HL-60 (cell line): ENCODE results near the gene GPR17.

ENCODE experiments used
- DNase-seq, 2 experiments: peaks; one replicate each; pipeline ENCODE4 v3.0.0-alpha.2; 2010 to 2020; ENCODE audit warnings: low read depth in 1 of 2, low spot score in 1 of 2
- H3K27ac ChIP-seq: fragments of 250-450 bp; sonication (Bioruptor Pico); replicated peaks from 2 replicates; pipeline ENCODE4 v1.5.1; 2020; ENCODE audit warnings: mild to moderate bottlenecking, moderate library complexity
- H3K27me3 ChIP-seq: fragments of 250-450 bp; sonication (Bioruptor Pico); 2 replicates; pipeline ENCODE4 v1.5.1; 2021; ENCODE audit warnings: mild to moderate bottlenecking, moderate library complexity; ENCODE audit not compliant: insufficient read depth, poor library complexity, severe bottlenecking
- H3K4me3 ChIP-seq: replicated peaks from 2 replicates; pipeline ENCODE4 v1.5.1; 2011; ENCODE audit warnings: mild to moderate bottlenecking, control low read depth, low read length; ENCODE audit not compliant: insufficient read depth
- CTCF ChIP-seq: IDR thresholded peaks from one replicate; pipeline ENCODE4 v1.5.1; 2011; ENCODE audit warnings: low read length, control low read depth, inconsistent platforms; ENCODE audit not compliant: insufficient read depth
- GABPA ChIP-seq: IDR thresholded peaks from 2 replicates; pipeline ENCODE4 v1.6.1; 2012; ENCODE audit warnings: low read depth
- POLR2AphosphoS5 ChIP-seq: IDR thresholded peaks from 2 replicates; pipeline ENCODE4 v1.6.1; 2012; ENCODE audit warnings: low read depth
- REST ChIP-seq: IDR thresholded peaks from 2 replicates; pipeline ENCODE4 v1.6.1; 2012; ENCODE audit warnings: low read depth; ENCODE audit not compliant: insufficient replicate concordance
- SPI1 ChIP-seq: IDR thresholded peaks from 2 replicates; pipeline ENCODE4 v1.6.1; 2012; ENCODE audit warnings: low read depth, mild to moderate bottlenecking, borderline replicate concordance

GPR17 gene

GRCh38 chr2:127661949-127662510 lies 16.1 kb downstream of the GPR17 start:
- H3K4me3 ChIP-seq: no peak overlapping the region
- TF ChIP-seq REST (no peak), SPI1 (no peak), POLR2AphosphoS5 (no peak), GABPA (no peak), CTCF (no peak)
- peaks cover 11% of the 10 kb centered on the region for H3K27me3 ChIP-seq
- DNase-seq: no peak
- no peak overlapping the region for H3K27ac ChIP-seq

GRCh38 chr2:127662937-127663565 lies 17.1 kb downstream of the GPR17 start:
- H3K4me3 ChIP-seq: no peak overlapping the region
- DNase-seq: no peak
- H3K27ac ChIP-seq: no peak overlapping the region
- H3K27me3 ChIP-seq: peaks cover 11% of the 10 kb centered on the region
- TF ChIP-seq SPI1 (no peak), GABPA (no peak), REST (no peak), POLR2AphosphoS5 (no peak), CTCF (no peak)

DNA sequence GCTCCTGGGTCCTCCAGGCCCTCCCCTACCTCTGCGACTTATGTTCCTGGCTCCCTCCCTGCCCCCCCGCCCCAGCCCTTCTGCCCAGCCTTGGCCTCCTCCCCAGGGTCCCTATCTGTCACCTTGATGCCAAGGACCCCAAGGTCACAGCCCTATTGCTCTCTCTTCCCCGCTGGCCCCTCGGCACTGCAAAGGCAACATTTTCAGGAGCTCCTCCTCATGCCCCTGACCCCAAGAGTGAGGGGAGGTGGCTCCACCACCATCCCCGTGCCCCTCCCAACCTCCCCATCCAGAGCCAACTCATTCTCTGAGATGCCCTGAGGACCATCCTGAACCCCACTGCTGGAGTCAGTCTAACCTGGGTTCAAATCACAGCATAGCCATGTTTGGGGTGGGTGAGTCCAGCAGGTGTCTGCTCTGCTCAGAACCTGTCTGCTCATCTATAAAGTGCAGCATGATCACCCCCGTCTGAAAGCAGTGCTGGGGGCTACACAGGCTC lies 17.7 kb downstream of the GPR17 start:
- no peak for TF ChIP-seq CTCF
- no peak for TF ChIP-seq REST
- TF ChIP-seq GABPA: no peak
- no peak for TF ChIP-seq POLR2AphosphoS5
- TF ChIP-seq SPI1: no peak
- Histone ChIP-seq H3K4me3 (no peak overlapping the region), H3K27me3 (peaks cover 11% of the 10 kb centered on the region), H3K27ac (no peak overlapping the region)
- DNase-seq: no peak
